AG04449 (cell line): ENCODE measurements around the gene MICAL3.
A peak's percentile ranks its signal among the peaks of the same experiment; 100 is the strongest.

ENCODE experiments used
- CTCF ChIA-PET: fragments of 350-600 bp; formaldehyde crosslinking; extraction: SDS; loops from one replicate; lab custom pipeline; 2021; ENCODE audit warnings: antibody characterized with exemption; lab: Yijun Ruan, JAX
- POLR2A ChIA-PET: fragments of 400-600, 350-600 bp; formaldehyde crosslinking; extraction: SDS; loops from one replicate; lab custom pipeline; 2020; ENCODE audit warnings: antibody characterized with exemption, inconsistent platforms; lab: Yijun Ruan, JAX
- DNase-seq: peaks from one replicate; pipeline ENCODE4 v3.0.0-alpha.2; 2010; ENCODE audit warnings: low read depth, low spot score
- H3K4me3 ChIP-seq: 2 replicates; pipeline ENCODE4 v1.5.1; 2011; ENCODE audit warnings: low read depth, mild to moderate bottlenecking, control low read depth, low read length
- TF ChIP-seq, protein P1 (sequence below): IDR thresholded peaks from one replicate; pipeline ENCODE4 v1.5.1; 2011; ENCODE audit warnings: mild to moderate bottlenecking, moderate library complexity, low read length, control low read depth, inconsistent platforms; ENCODE audit not compliant: insufficient read depth; ENCODE audit errors: missing control alignments

Gene MICAL3

DNA sequence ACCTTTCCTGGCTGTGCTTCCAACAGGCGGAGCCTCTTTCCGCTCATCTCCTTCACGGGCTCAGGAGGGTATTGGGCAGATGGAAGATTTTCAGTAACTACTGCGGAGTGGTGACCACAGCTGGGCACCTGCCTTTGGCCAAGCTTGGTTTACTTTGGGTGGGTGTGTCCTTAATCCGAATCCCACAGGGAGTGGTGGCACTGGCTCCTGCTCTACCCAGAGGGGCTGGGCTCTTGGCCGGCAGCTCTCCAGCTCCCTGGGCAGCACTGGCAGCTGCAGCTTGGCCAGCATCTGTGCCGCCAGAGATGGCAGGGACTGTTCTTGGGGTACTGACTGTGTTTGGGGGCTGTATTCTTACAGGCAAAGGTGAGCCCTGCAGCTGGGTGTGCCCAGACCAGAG is 279.9 kb downstream of the MICAL3 start:
- no peak overlapping the region for H3K4me3 ChIP-seq
- POLR2A ChIA-PET = no interaction called here
- TF ChIP-seq, protein P1, sequence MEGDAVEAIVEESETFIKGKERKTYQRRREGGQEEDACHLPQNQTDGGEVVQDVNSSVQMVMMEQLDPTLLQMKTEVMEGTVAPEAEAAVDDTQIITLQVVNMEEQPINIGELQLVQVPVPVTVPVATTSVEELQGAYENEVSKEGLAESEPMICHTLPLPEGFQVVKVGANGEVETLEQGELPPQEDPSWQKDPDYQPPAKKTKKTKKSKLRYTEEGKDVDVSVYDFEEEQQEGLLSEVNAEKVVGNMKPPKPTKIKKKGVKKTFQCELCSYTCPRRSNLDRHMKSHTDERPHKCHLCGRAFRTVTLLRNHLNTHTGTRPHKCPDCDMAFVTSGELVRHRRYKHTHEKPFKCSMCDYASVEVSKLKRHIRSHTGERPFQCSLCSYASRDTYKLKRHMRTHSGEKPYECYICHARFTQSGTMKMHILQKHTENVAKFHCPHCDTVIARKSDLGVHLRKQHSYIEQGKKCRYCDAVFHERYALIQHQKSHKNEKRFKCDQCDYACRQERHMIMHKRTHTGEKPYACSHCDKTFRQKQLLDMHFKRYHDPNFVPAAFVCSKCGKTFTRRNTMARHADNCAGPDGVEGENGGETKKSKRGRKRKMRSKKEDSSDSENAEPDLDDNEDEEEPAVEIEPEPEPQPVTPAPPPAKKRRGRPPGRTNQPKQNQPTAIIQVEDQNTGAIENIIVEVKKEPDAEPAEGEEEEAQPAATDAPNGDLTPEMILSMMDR = no peak
- no peak for DNase-seq
- CTCF ChIA-PET = interaction anchor here (1.1 to 7.8 kb wide), 9 partner anchors 8 to 331 kb away, joined by 3 to 91 read pairs (median 49); no protein-coding TSS in a partner anchor

DNA sequence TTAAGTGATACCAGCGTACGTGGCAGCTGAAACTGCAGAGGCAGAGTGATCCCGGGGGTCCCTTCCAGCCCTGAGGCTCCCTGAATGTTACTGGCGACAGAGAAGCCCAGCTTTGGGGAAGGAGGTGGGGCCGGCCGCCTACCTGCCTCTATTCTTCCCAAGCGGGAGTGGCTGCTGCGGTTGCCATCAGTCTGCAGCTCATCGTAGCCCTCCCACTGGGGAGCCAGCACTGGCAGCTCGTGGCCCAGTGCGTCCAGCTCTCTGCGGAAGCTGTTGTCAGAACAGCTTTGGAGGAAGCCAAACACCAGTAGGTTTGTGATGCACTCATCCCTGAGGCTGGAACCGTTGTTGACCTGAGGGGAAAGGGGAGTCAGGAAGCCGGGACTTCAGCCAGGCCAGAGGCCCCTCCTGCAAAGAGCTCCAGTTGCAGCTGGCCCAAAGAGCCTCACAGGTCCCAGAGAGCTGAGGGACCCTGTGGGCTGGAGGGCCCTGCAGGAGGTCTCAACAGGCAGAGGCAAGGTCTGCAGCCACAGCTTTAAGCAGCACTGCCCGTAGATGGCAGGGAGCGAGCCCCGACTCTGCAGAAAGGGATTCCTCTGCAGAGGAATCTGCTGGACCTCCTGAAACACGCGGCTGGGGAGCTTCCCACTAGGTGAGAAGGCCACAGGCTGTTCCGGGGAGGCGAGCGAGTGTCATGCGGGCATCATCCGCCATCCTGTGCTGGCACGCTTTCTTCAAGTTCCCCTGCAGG is 280.5 kb downstream of the MICAL3 start:
- POLR2A ChIA-PET = no interaction called here
- TF ChIP-seq, protein P1 = no peak
- DNase-seq = no peak

DNA sequence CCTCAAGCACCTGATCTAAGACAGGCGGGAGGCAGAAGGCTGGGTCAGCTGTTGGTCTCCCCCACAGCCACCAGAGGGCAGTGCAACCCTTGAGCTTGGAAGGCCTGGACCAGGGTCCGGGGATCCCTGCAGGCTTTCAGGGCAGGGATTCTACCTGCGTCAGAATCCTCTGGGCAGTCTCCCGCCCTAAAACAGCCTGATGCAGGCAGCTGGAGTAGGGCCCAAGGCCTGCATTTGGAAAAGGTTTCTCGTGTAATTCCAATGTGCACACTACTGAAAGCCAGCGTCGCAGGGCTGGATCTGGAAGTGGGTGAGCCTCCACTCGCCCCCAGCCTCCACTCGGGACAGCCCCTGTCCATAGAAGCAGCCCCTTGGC is 281.8 kb downstream of the MICAL3 start:
- TF ChIP-seq, protein P1 = peak; percentile 93
- DNase-seq = no peak
- ChIA-PET CTCF (interaction anchor here (0.8 to 7.8 kb wide), 29 partner anchors 8 to 333 kb away, joined by 3 to 91 read pairs (median 5); partner anchors contain the start of genes BCL2L13 and BID), POLR2A (no interaction called here)
- no peak overlapping the region for H3K4me3 ChIP-seq

More for the DNA sequence above, 280.5 kb downstream of the MICAL3 start:
- CTCF ChIA-PET = interaction anchor here (0.5 to 7.8 kb wide), 17 partner anchors 9 to 332 kb away, joined by 3 to 91 read pairs (median 17); partner anchors contain the start of gene BCL2L13
- no peak overlapping the region for H3K4me3 ChIP-seq

DNA sequence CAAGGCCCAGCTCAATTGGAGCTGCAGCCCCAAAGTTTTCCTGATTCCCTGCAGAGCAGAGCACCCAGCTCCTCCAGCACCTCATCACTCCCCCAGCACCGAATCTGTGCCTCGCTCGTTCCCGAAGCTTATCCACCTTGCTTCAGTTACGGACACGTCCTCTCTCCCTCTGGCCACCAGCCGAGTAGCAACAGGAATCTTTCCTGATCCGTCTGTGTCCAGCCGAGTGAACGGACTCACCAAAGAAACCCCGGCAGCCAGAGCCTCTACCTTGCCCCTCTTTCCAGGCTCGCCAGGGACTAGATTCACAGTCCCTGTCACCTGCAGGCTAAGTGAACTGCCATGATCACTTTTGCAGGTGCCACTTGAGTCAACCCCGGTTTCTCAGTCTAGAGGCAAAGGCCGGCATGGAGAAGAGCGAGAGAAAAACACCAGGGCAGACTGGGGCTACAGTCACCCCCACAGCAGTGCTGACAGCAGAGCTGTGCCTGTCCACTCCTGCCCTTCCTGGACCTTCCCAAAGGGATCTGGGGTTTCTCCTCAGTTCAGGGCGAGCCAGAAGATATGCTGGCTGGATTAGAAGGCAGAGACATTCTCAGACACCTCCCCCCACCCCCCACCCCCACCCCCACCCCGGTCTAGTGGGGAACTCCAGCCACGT is 282.4 kb downstream of the MICAL3 start:
- no peak for DNase-seq
- ChIA-PET POLR2A (no interaction called here), CTCF (interaction anchor here (0.6 to 7.8 kb wide), 27 partner anchors 7 to 494 kb away, joined by 3 to 91 read pairs (median 8); partner anchors contain the start of gene BID)
- TF ChIP-seq, protein P1 = no peak
- H3K4me3 ChIP-seq = no peak overlapping the region

DNA sequence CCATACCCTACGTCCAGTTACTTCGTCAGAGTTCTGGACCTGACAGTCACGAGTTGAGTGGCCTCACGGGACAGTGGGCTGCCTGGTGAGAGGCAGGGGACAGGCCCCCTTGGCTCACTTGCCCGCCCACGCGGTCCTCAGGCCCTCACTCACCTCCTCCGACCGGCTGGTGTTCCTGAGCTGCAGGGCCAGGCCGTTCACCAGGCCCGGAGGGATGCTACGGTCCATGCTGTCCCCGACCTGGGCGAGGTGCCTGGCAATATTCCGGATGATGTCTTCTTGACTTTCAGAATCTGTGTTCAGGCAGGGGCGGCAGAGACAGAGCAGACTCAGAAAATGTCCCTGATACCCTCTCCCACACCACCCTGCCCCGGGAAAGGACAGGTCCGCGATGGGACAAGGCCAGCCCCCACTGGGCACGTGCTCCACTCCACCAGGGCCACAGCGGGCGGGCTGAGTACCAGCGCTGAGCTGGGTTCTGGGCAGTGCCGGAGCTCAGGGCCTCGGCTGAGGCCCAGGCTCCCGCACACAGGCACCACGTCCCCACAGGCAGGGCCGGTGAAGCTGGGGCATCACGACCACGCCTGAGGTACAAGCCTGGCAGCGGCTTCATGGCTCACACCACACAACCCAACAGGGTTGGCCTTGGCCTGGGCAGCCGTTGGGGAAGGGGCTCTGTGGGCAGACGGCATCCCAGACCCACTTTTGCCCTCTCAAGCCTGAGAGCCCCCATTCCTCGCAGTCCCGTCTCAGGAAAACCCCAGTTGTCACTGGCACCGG is 285.0 kb downstream of the MICAL3 start:
- POLR2A ChIA-PET = no interaction called here
- CTCF ChIA-PET = interaction anchor here (0.8 to 7.8 kb wide), 9 partner anchors 8 to 337 kb away, joined by 3 to 91 read pairs (median 6); no protein-coding TSS in a partner anchor
- TF ChIP-seq, protein P1 = no peak
- H3K4me3 ChIP-seq = no peak overlapping the region
- DNase-seq = no peak
